Measurements from ENCODE around the gene SFXN5. TPM values are rescaled to one million over a fixed set of nuclear protein-coding genes. Genes with fewer than 3 reads are reported as not detected.

Gene SFXN5
- total and polyA plus RNA-seq, 2 of the 8 experiments (the other 6 are each of a cell fraction or from before 2014, with no cell fraction given) = 29.3 to 33.1 TPM

DNA sequence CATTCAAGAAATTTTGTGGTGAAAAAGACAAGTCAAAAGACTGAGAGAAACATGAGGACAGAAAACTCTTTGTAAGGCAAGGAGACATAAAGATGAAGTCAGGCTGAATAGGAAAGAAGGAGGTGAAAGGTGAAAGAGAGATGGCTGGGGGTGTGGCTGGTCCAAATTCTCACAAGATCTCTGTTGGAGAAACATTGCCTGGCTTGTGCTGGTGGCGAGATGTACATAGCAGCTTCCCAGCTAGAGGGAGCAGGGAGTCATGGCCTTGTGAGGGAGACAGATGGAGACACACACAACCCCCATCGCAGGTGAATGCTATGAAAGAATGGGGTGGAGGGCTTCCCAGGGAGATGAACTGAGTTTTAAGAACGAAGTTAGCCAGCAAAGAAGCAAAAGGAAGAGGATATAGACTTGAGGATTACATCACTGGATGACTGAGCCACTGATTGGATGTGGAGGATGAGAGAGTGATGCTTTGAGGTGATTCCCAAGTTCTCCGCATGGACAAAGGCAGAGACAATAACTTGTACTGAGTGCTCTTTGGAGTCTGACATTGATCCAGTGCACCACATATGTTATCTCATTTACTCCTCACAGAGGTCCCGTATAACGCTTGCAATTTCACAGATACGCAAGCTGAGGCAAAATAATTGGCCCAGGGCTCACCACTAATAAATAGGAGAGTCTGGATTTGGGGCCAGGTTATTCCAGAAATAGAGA is 157.9 kb downstream of the SFXN5 start:
- Histone ChIP-seq H3K79me1 (ENCODE audit: low read depth, low read length) (no peaks in the 10 kb centered on the region), H2BK15ac (ENCODE audit: low read length) (0 out of 2 replicates have a peak overlapping the region, but pooled peaks have one; percentile 0), H4K5ac (ENCODE audit: insufficient read length, low read depth, low read length) (no peak overlapping the region), H3K4me3 (ENCODE audit: extremely low read depth in 1 of 4, insufficient read depth in 2 of 4, low read depth in 3 of 4, low read length in 4 of 4) (no peak overlapping the region), H2BK12ac (ENCODE audit: low read depth, low read length) (0 out of 2 replicates have a peak overlapping the region, but pooled peaks have one; percentile 84), H3K4ac (replicated peaks; ENCODE audit: insufficient read length, low read depth, low read length) (no peak overlapping the region), H2BK20ac (ENCODE audit: low read length) (no peak overlapping the region), H3K27ac (ENCODE audit: low read depth, low read length) (no peak overlapping the region), H3K27me3 (replicated peaks in 1 of 4; ENCODE audit: control insufficient read depth in 3 of 4, extremely low read depth in 1 of 4, insufficient read depth in 3 of 4, low read length in 3 of 4) (peaks cover 62 to 88% (median 76%) of the 10 kb centered on the region in 4 experiments), H3K4me1 (replicated peaks in 1 of 4; ENCODE audit: control insufficient read depth in 3 of 4, insufficient read depth in 4 of 4, low read length in 3 of 4) (peaks cover 16 to 37% (median 21%) of the 10 kb centered on the region in 4 experiments), H4K20me1 (replicated peaks in 1 of 2; ENCODE audit: control insufficient read depth in 1 of 2, insufficient read depth in 2 of 2, low read length in 2 of 2) (peaks cover 2 to 3% of the 10 kb centered on the region in 2 experiments), H3K23ac (ENCODE audit: insufficient read length) (no peak overlapping the region), H3K4me2 (ENCODE audit: insufficient read depth in 1 of 2, low read depth in 2 of 2, low read length in 2 of 2) (peak overlapping the region in 1 of 2 experiments; percentile 97; a peak in 1 of 4 replicates), H3K9me3 (ENCODE audit: insufficient read depth in 2 of 2, low read depth in 1 of 2, low read length in 1 of 2) (no peaks in the 10 kb centered on the region), H3K56ac (replicated peaks; ENCODE audit: insufficient read length, low read depth, low read length) (no peak overlapping the region), H3K79me2 (ENCODE audit: control insufficient read depth in 1 of 2, insufficient read depth in 2 of 2, low read length in 2 of 2) (no peaks in the 10 kb centered on the region), H3K14ac (ENCODE audit: insufficient read length) (no peak overlapping the region), H3K9ac (replicated peaks in 1 of 4; ENCODE audit: extremely low read depth in 1 of 4, low read depth in 3 of 4, low read length in 3 of 4) (no peak overlapping the region), H3K23me2 (ENCODE audit: low read depth, low read length) (peaks cover 24% of the 10 kb centered on the region; the same call in 1 of the 2 replicates), H3K18ac (ENCODE audit: extremely low read depth, low read length) (no peak overlapping the region), H2AFZ (ENCODE audit: low read length) (no peak overlapping the region), H3K36me3 (ENCODE audit: control insufficient read depth in 2 of 4, insufficient read depth in 4 of 4, low read length in 3 of 4) (peaks cover 0 to 6% (median 0%) of the 10 kb centered on the region in 4 experiments; a peak in 1 of 8 replicates), H4K91ac (replicated peaks; ENCODE audit: insufficient read length, low read length) (no peak overlapping the region), H2AK5ac (ENCODE audit: low read depth, low read length) (0 out of 2 replicates have a peak overlapping the region, but pooled peaks have one; percentile 92), H2BK120ac (replicated peaks; ENCODE audit: low read depth, low read length) (no peak overlapping the region), H4K8ac (ENCODE audit: extremely low read depth, insufficient read depth, low read length) (no peak overlapping the region), H2BK5ac (ENCODE audit: low read depth, low read length) (no peak overlapping the region)
- FAIRE-seq = peak; percentile 84
- CTCF ChIA-PET (ENCODE audit: partially characterized antibody) = interaction anchor here (0.7 to 24.3 kb wide), 8 partner anchors 12 to 264 kb away, joined by 3 to 497 read pairs (median 4); partner anchors contain the start of gene SPR
- 35% methylated on average over 7 of the region's 7 CpGs; no CpG with 5 or more reads in 1 of the 2 experiments for WGBS, 2 experiments (ENCODE audit: extremely low coverage in 1 of 2, insufficient coverage in 1 of 2, insufficient read length in 1 of 2, insufficient replicate concordance in 2 of 2, low coverage in 1 of 2, low lambda C conversion rate in 2 of 2, missing lambda C conversion rate in 1 of 2)
- TF ChIP-seq USF2 (IDR thresholded peaks at IDR 0.05; ENCODE audit: low read length) (no peak), SUZ12 (IDR thresholded peaks at IDR 0.05; ENCODE audit: low read length) (peak; percentile 60), RAD21 (IDR thresholded peaks at IDR 0.05 in 1 of 2, conservative IDR thresholded peaks at IDR 0.05 in 1 of 2; ENCODE audit: low read depth in 2 of 2, low read length in 2 of 2) (peak; percentile 16 to 22; a peak in 2 of 4 replicates)
- TF ChIP-seq, protein P1, sequence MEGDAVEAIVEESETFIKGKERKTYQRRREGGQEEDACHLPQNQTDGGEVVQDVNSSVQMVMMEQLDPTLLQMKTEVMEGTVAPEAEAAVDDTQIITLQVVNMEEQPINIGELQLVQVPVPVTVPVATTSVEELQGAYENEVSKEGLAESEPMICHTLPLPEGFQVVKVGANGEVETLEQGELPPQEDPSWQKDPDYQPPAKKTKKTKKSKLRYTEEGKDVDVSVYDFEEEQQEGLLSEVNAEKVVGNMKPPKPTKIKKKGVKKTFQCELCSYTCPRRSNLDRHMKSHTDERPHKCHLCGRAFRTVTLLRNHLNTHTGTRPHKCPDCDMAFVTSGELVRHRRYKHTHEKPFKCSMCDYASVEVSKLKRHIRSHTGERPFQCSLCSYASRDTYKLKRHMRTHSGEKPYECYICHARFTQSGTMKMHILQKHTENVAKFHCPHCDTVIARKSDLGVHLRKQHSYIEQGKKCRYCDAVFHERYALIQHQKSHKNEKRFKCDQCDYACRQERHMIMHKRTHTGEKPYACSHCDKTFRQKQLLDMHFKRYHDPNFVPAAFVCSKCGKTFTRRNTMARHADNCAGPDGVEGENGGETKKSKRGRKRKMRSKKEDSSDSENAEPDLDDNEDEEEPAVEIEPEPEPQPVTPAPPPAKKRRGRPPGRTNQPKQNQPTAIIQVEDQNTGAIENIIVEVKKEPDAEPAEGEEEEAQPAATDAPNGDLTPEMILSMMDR (IDR thresholded peaks at IDR 0.05; ENCODE audit: control extremely low read depth in 1 of 3, insufficient read depth in 1 of 3, low read depth in 1 of 3, low read length in 3 of 3) = peak in 2 of 3 experiments; percentile 17 to 37; a peak in 2 of 4 replicates
- POLR2A ChIA-PET (ENCODE audit: partially characterized antibody) = interaction anchor here (1.0 to 1.9 kb wide), 2 partner anchors 10 to 17 kb away, joined by 3 to 8 read pairs; no protein-coding TSS in a partner anchor
- DNase-seq (ENCODE audit: low read depth in 1 of 2, low spot score in 2 of 2) = no peak
